Neural cell (in vitro differentiated cells): Measurements from ENCODE around the gene EFCAB12.

Experiments used
- CTCF ChIP-seq: fragments of 450-650 bp; IDR thresholded peaks from 2 replicates; pipeline ENCODE4 v1.5.1; 2014; ENCODE audit warnings: antibody characterized with exemption, mild to moderate bottlenecking, moderate library complexity; ENCODE audit not compliant: poor library complexity, severe bottlenecking
- EP300 ChIP-seq: fragments of 450-650 bp; conservative IDR thresholded peaks from 2 replicates; pipeline ENCODE4 v1.6.1; 2014; ENCODE audit warnings: antibody characterized with exemption, mild to moderate bottlenecking, moderate library complexity; ENCODE audit not compliant: poor library complexity, severe bottlenecking
- EZH2 ChIP-seq: fragments of 200-600, 300-800 bp; shearing (Covaris generic), sonication (generic); IDR thresholded peaks from 2 replicates; pipeline ENCODE4 v1.6.1; 2014; ENCODE audit warnings: antibody characterized with exemption, low read length, borderline replicate concordance, mild to moderate bottlenecking; ENCODE audit not compliant: insufficient read depth, poor library complexity, severe bottlenecking
- MXI1 ChIP-seq: fragments of 450-650 bp; conservative IDR thresholded peaks from 2 replicates; pipeline ENCODE4 v1.6.1; 2014; ENCODE audit warnings: antibody characterized with exemption, mild to moderate bottlenecking; ENCODE audit not compliant: poor library complexity, severe bottlenecking
- POLR2AphosphoS5 ChIP-seq: IDR thresholded peaks from 2 replicates; pipeline ENCODE4 v1.6.1; 2012
- RAD21 ChIP-seq: fragments of 450-650 bp; conservative IDR thresholded peaks from 2 replicates; pipeline ENCODE4 v1.6.1; 2014; ENCODE audit warnings: antibody characterized with exemption, mild to moderate bottlenecking, moderate library complexity
- SMC3 ChIP-seq: fragments of 450-650 bp; conservative IDR thresholded peaks from 2 replicates; pipeline ENCODE4 v1.6.1; 2014; ENCODE audit warnings: antibody characterized with exemption, mild to moderate bottlenecking, moderate library complexity; ENCODE audit not compliant: poor library complexity
- TAF1 ChIP-seq: IDR thresholded peaks from 2 replicates; pipeline ENCODE4 v1.6.1; 2012; ENCODE audit warnings: low read depth

DNA sequence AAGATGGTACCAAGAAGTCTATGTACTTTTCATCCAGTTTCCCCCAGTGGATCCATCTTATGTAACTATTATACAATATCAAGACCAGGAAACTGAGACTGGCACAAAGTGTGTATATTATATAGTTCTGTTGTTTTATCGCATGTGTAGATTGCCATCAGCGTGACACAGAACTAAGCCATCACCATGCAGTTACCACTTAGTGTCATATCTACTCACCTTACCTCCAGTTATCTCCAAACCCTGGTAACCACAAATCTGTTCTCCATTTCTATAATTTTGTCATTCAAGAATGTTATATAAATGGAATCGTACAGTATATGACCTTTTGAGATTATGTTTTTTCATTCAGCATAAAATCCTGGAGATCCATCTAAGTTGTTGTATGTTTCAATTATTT, 34.7 kb upstream of the EFCAB12 start:
- TF ChIP-seq EP300 (no peak), EZH2 (no peak), SMC3 (no peak), MXI1 (no peak), CTCF (no peak), TAF1 (no peak), POLR2AphosphoS5 (no peak), RAD21 (no peak)
